H9 (cell line): ENCODE data around the gene DNAAF6. TPM values are rescaled to one million over a fixed set of nuclear protein-coding genes. Genes with fewer than 3 reads are reported as not detected.

Experiments
- DNase-seq: peaks from one replicate; pipeline ENCODE4 v3.0.0-alpha.2; 2017
- H2AFZ ChIP-seq: one replicate; pipeline ENCODE4 v1.6.1; 2013; ENCODE audit warnings: mild to moderate bottlenecking, low read length, control low read depth, moderate library complexity
- H2AK5ac ChIP-seq: 2 replicates; pipeline ENCODE4 v1.6.1; 2013; ENCODE audit warnings: low read length, control low read depth, mixed read lengths; ENCODE audit not compliant: insufficient read length
- H2BK120ac ChIP-seq: one replicate; pipeline ENCODE4 v1.6.1; 2013; ENCODE audit warnings: low read depth, mild to moderate bottlenecking, low read length, control low read depth, inconsistent platforms; ENCODE audit not compliant: poor library complexity, severe bottlenecking
- H2BK12ac ChIP-seq: 2 replicates; pipeline ENCODE4 v1.6.1; 2013; ENCODE audit warnings: low read length, control low read depth, mixed read lengths, low read depth; ENCODE audit not compliant: insufficient read length
- H2BK15ac ChIP-seq: 2 replicates; pipeline ENCODE4 v1.6.1; 2013; ENCODE audit warnings: low read depth, low read length, control low read depth
- H2BK20ac ChIP-seq: one replicate; pipeline ENCODE4 v1.6.1; 2013; ENCODE audit warnings: low read depth, mild to moderate bottlenecking, low read length, control low read depth, inconsistent platforms; ENCODE audit not compliant: poor library complexity, severe bottlenecking
- H2BK5ac ChIP-seq: 2 replicates; pipeline ENCODE4 v1.6.1; 2013; ENCODE audit warnings: low read length, control low read depth, mixed read lengths; ENCODE audit not compliant: insufficient read length
- H3K14ac ChIP-seq: 2 replicates; pipeline ENCODE4 v1.6.1; 2013; ENCODE audit warnings: low read length, control low read depth; ENCODE audit not compliant: insufficient read depth
- H3K18ac ChIP-seq: 2 replicates; pipeline ENCODE4 v1.6.1; 2013; ENCODE audit warnings: low read depth, mild to moderate bottlenecking, mixed read lengths, low read length, control low read depth; ENCODE audit not compliant: insufficient read length
- H3K23ac ChIP-seq: 2 replicates; pipeline ENCODE4 v1.6.1; 2013; ENCODE audit warnings: low read length, control low read depth, mixed read lengths, low read depth; ENCODE audit not compliant: insufficient read length
- H3K23me2 ChIP-seq: 2 replicates; pipeline ENCODE4 v1.6.1; 2013; ENCODE audit warnings: low read depth, mild to moderate bottlenecking, mixed read lengths, low read length, control low read depth; ENCODE audit not compliant: insufficient read length, poor library complexity, severe bottlenecking
- H3K27ac ChIP-seq: 2 replicates; pipeline ENCODE4 v1.5.1; 2013; ENCODE audit warnings: low read length, control low read depth, mixed read lengths, low read depth; ENCODE audit not compliant: insufficient read length
- H3K27me3 ChIP-seq: 2 replicates; pipeline ENCODE4 v1.6.1; 2013; ENCODE audit warnings: low read length, control low read depth, inconsistent platforms; ENCODE audit not compliant: insufficient read depth
- H3K4ac ChIP-seq: 2 replicates; pipeline ENCODE4 v1.6.1; 2013; ENCODE audit warnings: low read depth, mild to moderate bottlenecking, control low read depth, inconsistent platforms, low read length, moderate library complexity
- H3K4me1 ChIP-seq: 2 replicates; pipeline ENCODE4 v1.6.1; 2013; ENCODE audit warnings: low read length, control low read depth, inconsistent platforms; ENCODE audit not compliant: insufficient read depth
- H3K4me2 ChIP-seq: 2 replicates; pipeline ENCODE4 v1.6.1; 2013; ENCODE audit warnings: low read length, control low read depth, mixed read lengths; ENCODE audit not compliant: insufficient read length, insufficient read depth
- H3K56ac ChIP-seq: 2 replicates; pipeline ENCODE4 v1.6.1; 2013; ENCODE audit warnings: low read depth, mild to moderate bottlenecking, mixed read lengths, low read length, control low read depth; ENCODE audit not compliant: insufficient read length
- H3K79me1 ChIP-seq: 2 replicates; pipeline ENCODE4 v1.6.1; 2013; ENCODE audit warnings: low read depth, mild to moderate bottlenecking, moderate library complexity, low read length, control low read depth, inconsistent platforms; ENCODE audit not compliant: insufficient read depth, poor library complexity, severe bottlenecking
- H3K79me2 ChIP-seq: 2 replicates; pipeline ENCODE4 v1.6.1; 2013; ENCODE audit warnings: low read length, control low read depth, inconsistent platforms; ENCODE audit not compliant: insufficient read depth
- H3K9ac ChIP-seq: 2 replicates; pipeline ENCODE4 v1.6.1; 2013; ENCODE audit warnings: low read length, control low read depth, mixed read lengths; ENCODE audit not compliant: insufficient read length; ENCODE audit errors: extremely low read depth
- H3K9me3 ChIP-seq: one replicate; pipeline ENCODE4 v1.6.1; 2013; ENCODE audit warnings: low read depth, low read length, inconsistent platforms; ENCODE audit not compliant: control insufficient read depth
- H3T11ph ChIP-seq: one replicate; pipeline ENCODE4 v1.6.1; 2013; ENCODE audit warnings: mild to moderate bottlenecking, low read length, control low read depth, inconsistent platforms
- H4K20me1 ChIP-seq: one replicate; pipeline ENCODE4 v1.6.1; 2013; ENCODE audit not compliant: control insufficient read depth, insufficient read length, insufficient read depth
- H4K5ac ChIP-seq: 2 replicates; pipeline ENCODE4 v1.6.1; 2013; ENCODE audit warnings: low read depth, mild to moderate bottlenecking, mixed read lengths, low read length, control low read depth; ENCODE audit not compliant: insufficient read length
- H4K8ac ChIP-seq: replicated peaks from 2 replicates; pipeline ENCODE4 v1.6.1; 2013; ENCODE audit warnings: low read length, control low read depth, mixed read lengths, low read depth; ENCODE audit not compliant: insufficient read length
- H4K91ac ChIP-seq: 2 replicates; pipeline ENCODE4 v1.6.1; 2013; ENCODE audit warnings: low read depth, mild to moderate bottlenecking, moderate library complexity, mixed read lengths, low read length, control low read depth; ENCODE audit not compliant: insufficient read length
- H3K27ac Mint-ChIP-seq, 3 experiments: 2 replicates in 2 of 3; 3 replicates in 1 of 3; pipeline ENCODE4 v1.8.0; 2020 to 2021; ENCODE audit warnings: mixed read lengths in 3 of 3, mild to moderate bottlenecking in 1 of 3, moderate library complexity in 1 of 3
- H3K27me3 Mint-ChIP-seq: 2 replicates; pipeline ENCODE4 v1.8.0; 2021; ENCODE audit warnings: low read depth, mild to moderate bottlenecking, moderate library complexity, mixed read lengths
- H3K36me3 Mint-ChIP-seq, 3 experiments: 2 replicates in 2 of 3; 3 replicates in 1 of 3; pipeline ENCODE4 v1.8.0; 2020 to 2021; ENCODE audit warnings: low read depth in 3 of 3, mixed read lengths in 3 of 3; ENCODE audit not compliant: insufficient read depth in 1 of 3
- H3K4me1 Mint-ChIP-seq, 2 experiments: 2 replicates each; pipeline ENCODE4 v1.8.0; 2020; ENCODE audit warnings: mixed read lengths in 2 of 2
- H3K4me3 Mint-ChIP-seq, 2 experiments: 2 replicates in 1 of 2; 3 replicates in 1 of 2; pipeline ENCODE4 v1.8.0; 2020 to 2021; ENCODE audit warnings: mild to moderate bottlenecking in 2 of 2, mixed read lengths in 2 of 2, moderate library complexity in 1 of 2
- H3K9me3 Mint-ChIP-seq, 2 experiments: 2 replicates in 1 of 2; 3 replicates in 1 of 2; pipeline ENCODE4 v1.8.0; 2020; ENCODE audit warnings: mild to moderate bottlenecking in 2 of 2, mixed read lengths in 2 of 2, moderate library complexity in 1 of 2
- CTCF ChIP-seq: fragments of 200-600 bp; sonication (generic); conservative IDR thresholded peaks from 3 replicates; pipeline ENCODE4 v1.8.0; 2021; ENCODE audit warnings: antibody characterized with exemption, mild to moderate bottlenecking
- total RNA-seq: library from RNA; stranded (reverse); gene quantifications from 2 replicates; pipeline ENCODE4 v1.2.1, GENCODE V29; 2021

DNAAF6 gene
- total RNA-seq, 1 experiment from 2014 or later = not detected

- H2BK15ac ChIP-seq = no peak overlapping the region
- H3K79me2 ChIP-seq = no peaks in the 10 kb centered on the region
- H2BK5ac ChIP-seq = no peak overlapping the region
- no peak overlapping the region for H3K18ac ChIP-seq
- H3K23ac ChIP-seq = no peak overlapping the region
- no peak for TF ChIP-seq CTCF
- no peaks in the 10 kb centered on the region for H3K23me2 ChIP-seq
- no peaks in the 10 kb centered on the region for H3K27me3 Mint-ChIP-seq
- no peak overlapping the region for H3K56ac ChIP-seq
- no peaks in the 10 kb centered on the region for H3K4me1 ChIP-seq
- no peak overlapping the region for H2AK5ac ChIP-seq
- H3K27me3 ChIP-seq = no peaks in the 10 kb centered on the region
- H4K5ac ChIP-seq = no peak overlapping the region
- no peak overlapping the region for H3K4ac ChIP-seq
- H3K9ac ChIP-seq = no peak overlapping the region
- no peak overlapping the region for H3K27ac ChIP-seq
- no peak overlapping the region for H3K4me3 Mint-ChIP-seq
- H4K20me1 ChIP-seq = no peaks in the 10 kb centered on the region
- H2BK20ac ChIP-seq = no peak overlapping the region
- H3K4me2 ChIP-seq = no peak overlapping the region
- H3K36me3 Mint-ChIP-seq = peaks cover 3 to 18% (median 10%) of the 10 kb centered on the region in 3 experiments; a peak in 4 of 7 replicates
- no peak overlapping the region for H3K14ac ChIP-seq
- peaks cover 0 to 45% of the 10 kb centered on the region in 2 experiments; a peak in 2 of 5 replicates for H3K9me3 Mint-ChIP-seq
- H4K8ac ChIP-seq = no peak overlapping the region
- H2BK120ac ChIP-seq = no peak overlapping the region
- H3K79me1 ChIP-seq = no peaks in the 10 kb centered on the region
- DNase-seq = no peak
- no peak overlapping the region; a peak in 1 of 7 replicates for H3K27ac Mint-ChIP-seq
- H3K4me1 Mint-ChIP-seq = no peaks in the 10 kb centered on the region
- no peak overlapping the region for H2AFZ ChIP-seq
- no peak overlapping the region for H2BK12ac ChIP-seq
- H3T11ph ChIP-seq = no peak overlapping the region
- H4K91ac ChIP-seq = no peak overlapping the region
- no peaks in the 10 kb centered on the region for H3K9me3 ChIP-seq
Observed at GRCh38 chrX:107168257-107168656, 38.2 kb upstream of the DNAAF6 start.
